CD4-positive, alpha-beta T cell treated with Interleukin-6 at 100 ng/mL for 8 hours (primary cell): ENCODE measurements around the gene GIMAP5.

Experiments
- DNase-seq: peaks from one replicate; pipeline ENCODE4 v3.0.0-alpha.2; 2020; ENCODE audit warnings: mixed read lengths, low spot score

The GIMAP5 gene

DNA sequence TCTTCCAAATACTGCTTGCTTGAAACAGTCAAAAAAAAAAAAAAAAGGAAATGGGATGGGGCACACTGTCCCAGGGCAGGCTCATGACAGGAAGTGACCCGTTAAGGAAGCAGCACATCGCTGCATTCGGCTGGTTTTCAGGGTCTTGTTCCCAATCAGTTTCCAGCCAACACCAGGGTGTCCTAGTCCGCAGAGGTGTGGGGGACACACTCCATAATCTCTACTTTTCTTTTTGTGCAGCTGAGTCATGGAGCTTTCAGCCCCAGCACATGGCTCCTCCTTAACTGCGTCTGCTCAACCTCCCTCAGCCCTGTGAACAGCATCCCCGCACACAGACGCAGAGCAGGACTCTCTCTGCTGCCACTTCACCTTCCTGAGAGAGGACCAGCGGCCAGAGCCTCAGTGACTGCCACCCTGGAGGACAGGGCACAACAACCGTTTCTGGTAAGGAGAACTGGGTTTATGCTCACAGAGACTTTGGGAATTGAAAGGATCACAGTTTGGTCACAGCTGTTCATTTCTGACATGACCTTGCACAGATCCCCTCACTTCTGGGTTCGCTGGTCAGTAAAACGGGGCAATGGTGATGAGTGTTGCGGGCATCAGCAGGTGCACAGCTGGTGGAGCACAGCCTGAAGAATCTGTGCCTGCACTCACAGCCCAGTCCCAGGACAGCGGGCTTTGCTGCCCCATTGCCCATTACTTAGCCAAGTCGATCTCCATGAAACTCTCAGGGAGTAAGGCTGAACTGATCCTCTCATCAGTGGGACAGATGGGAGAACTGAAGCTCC is at the start of gene GIMAP5:
Gene GIMAP5 (plus strand): TSS at position 154 of the 791 bp plus-strand sequence. CDS start 3,467 bp downstream, outside the sequence.
- DNase-seq, result peak; percentile 80

GRCh38 chr7:150688630-150689029 is 48.6 kb upstream of the GIMAP5 start:
- DNase-seq, result no peak

DNA sequence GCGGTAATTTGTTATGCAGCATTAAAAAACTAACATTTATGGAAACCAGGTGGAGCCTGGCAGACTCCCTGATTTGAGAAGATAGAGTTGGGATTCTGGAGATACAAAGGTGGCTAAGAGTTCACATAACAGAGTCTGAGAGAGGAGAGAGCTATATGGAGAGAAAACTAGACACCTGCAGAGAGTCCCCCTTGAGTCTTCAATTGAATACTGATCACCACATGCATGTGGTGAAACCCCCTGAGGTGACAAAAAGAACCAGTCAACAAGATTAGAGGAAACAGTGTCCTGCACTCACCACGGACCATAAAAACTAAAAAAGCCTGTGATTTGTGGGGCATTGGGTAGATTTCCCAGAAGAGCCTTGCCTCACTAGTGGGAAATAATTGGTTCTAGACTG is 41.6 kb upstream of the GIMAP5 start:
- no peak for DNase-seq

DNA sequence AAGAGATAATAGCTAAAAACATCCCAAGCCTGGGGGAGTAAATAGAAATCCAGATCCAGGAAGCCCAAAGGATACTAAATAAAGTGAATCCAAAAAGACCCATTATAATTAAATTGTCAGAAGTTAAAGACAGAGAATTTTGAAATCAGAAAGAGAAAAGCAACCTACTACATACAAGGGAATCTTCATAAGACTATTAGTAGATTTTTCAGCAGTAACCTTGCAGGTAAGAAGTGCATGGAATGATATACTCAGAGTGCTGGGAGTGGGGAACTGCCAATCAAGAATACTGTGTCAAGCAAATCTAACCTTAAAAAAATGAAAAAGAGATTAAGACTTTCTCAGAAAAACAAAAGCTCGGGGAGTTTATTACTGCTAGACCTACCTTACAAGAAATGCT is 34.0 kb upstream of the GIMAP5 start:
- DNase-seq, result no peak

GRCh38 chr7:150715293-150715692 is 21.9 kb upstream of the GIMAP5 start:
- DNase-seq, result peak; percentile 37

DNA sequence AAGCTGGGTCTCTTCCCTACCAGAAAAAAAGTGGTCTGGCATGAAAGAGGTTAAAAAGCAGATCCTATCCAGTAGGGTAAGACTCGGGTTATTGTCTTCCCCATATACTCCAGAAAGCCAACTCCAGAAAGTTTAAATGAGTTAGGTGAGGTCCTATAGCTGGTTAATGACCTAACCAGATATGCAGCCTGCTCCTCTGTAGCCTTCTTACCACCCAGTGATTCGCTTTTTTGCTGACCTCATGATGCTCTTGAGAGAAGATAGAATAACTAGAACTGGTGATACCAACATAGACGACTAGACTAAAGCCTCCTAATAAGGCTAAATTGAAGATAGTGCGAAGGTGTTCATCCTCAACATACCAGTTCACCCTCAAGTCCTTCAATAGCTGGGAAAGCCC is 21.5 kb upstream of the GIMAP5 start:
- peak; percentile 24 for DNase-seq

GRCh38 chr7:150716368-150716767 is 20.9 kb upstream of the GIMAP5 start, which contains the start of gene GIMAP1:
TSS of gene GIMAP1 (plus strand) at chr7:150716613. CDS start at chr7:150719048, 2,435 bp downstream.
- DNase-seq, result peak; percentile 88

DNA sequence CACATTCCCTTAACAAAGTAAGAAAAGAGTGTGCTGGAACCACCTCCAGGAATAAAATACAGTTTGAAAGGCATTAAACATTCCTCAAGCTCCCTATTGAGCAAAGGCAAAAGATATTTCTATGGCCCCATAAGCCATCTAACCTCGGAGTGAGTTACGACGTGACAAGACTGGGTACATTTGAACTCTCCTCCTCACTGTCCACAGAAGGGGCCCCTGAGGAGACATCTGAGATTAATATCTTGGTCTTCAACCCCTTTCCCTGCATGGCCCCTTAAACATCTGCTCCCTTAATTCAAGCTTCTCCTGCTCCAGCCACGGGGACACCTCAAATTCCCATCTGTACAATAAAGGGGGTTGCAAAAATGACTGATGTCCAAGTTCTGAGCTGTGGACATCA is 20.3 kb upstream of the GIMAP5 start:
- no peak for DNase-seq

- DNase-seq, result peak; percentile 55
Measured at GRCh38 chr7:150717814-150718420, 19.3 kb upstream of the GIMAP5 start.

DNA sequence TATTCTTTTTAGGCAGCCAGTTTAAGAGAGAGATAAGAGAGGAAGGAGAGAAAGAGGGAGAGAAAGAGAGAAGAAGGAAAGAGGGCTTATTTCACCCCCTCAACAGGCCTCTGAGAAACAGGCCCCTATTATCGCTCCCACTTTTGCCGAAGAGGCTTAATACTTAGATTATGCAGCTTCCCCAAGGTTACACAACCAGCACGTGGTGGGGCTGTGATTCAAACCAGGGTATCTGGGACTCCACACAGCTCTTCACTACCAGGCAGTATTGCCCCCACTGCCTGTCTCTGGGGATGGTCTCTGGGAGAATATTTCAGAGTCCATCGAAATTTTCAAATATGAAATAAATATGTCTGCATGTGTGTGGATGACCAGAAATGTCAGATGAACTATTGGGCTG is 17.8 kb upstream of the GIMAP5 start:
- DNase-seq, result no peak

GRCh38 chr7:150719960-150720891 is 17.0 kb upstream of the GIMAP5 start:
- no peak for DNase-seq

- no peak for DNase-seq
Measured at GRCh38 chr7:150721970-150722373, 15.2 kb upstream of the GIMAP5 start.

GRCh38 chr7:150722431-150722931 is 14.7 kb upstream of the GIMAP5 start:
- no peak for DNase-seq

- no peak for DNase-seq
Measured at GRCh38 chr7:150723467-150723866, 13.8 kb upstream of the GIMAP5 start.

GRCh38 chr7:150727381-150727780 is 9.8 kb upstream of the GIMAP5 start:
- no peak for DNase-seq

- DNase-seq, result no peak
Measured at GRCh38 chr7:150728011-150728410, 9.2 kb upstream of the GIMAP5 start.

- DNase-seq, result no peak
Measured at GRCh38 chr7:150728609-150729008, 8.6 kb upstream of the GIMAP5 start.

DNA sequence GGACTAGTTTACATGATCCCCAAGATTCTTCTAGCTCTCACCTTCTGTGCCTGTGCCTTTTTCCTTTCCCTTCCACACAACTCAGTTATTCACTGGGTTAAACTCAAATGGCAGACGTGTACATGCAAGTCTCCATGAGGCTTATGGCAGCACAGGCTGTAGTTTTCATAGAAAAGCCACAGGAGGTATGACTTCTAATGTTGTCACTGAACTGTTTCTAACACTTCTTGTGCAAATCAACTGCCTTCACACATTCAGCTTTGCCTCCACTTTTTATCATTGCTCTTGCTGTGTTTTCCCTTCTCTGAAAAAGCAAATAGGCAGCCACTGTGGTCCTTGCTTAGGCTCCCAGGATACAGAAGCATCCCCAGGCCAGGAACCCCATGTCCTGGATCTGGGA is 5.3 kb upstream of the GIMAP5 start:
- DNase-seq, result no peak

- no peak for DNase-seq
Measured at GRCh38 chr7:150732786-150733481, 4.3 kb upstream of the GIMAP5 start.

- no peak for DNase-seq
Measured at GRCh38 chr7:150733482-150734095, 3.6 kb upstream of the GIMAP5 start.

DNA sequence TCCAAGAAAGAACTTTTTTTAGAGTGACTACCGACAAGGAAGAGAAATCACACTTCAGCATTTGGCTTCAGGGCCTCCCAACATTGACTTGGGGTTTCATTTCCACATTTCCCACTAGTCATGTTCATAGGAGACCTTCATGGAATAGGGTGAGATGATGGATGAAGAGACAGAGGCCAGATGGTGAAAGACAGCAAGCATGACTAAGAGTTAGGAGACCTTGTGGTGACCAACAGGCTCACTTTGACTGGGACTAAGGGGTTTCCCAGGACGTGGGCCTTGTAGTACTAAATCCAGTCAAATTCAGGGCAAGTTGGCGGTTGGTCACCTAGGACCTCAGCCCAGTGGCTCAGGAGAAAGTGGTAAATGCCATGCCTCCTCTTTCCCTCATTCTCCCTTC is 3.0 kb upstream of the GIMAP5 start:
- no peak for DNase-seq
